Ascending aorta (tissue), 2 donors: Measurements from ENCODE around the gene IL1B. TPM values are rescaled to one million over a fixed set of nuclear protein-coding genes. Genes with fewer than 3 reads are reported as not detected.

ENCODE experiments used
- DNase-seq, 2 donors: peaks; one replicate each; pipeline ENCODE4 v3.0.0-alpha.2; 2019; ENCODE audit warnings: low spot score in 2 of 2
- H3K27ac ChIP-seq, 2 donors: fragments of 200-600 bp; sonication (generic); one replicate each; pipeline ENCODE4 v1.5.1; 2016 to 2017; ENCODE audit warnings: mild to moderate bottlenecking in 1 of 2
- H3K27me3 ChIP-seq: fragments of 200-600 bp; sonication (generic); one replicate; pipeline ENCODE4 v1.5.1; 2017
- H3K36me3 ChIP-seq, 2 donors: fragments of 200-600 bp; sonication (generic); one replicate each; pipeline ENCODE4 v1.5.1; 2016
- H3K4me1 ChIP-seq, 2 donors: fragments of 200-600 bp; sonication (generic); one replicate each; pipeline ENCODE4 v1.5.1; 2016 to 2017; ENCODE audit warnings: mild to moderate bottlenecking in 1 of 2
- H3K4me3 ChIP-seq, 2 donors: fragments of 200-600 bp; sonication (generic); one replicate each; pipeline ENCODE4 v1.5.1; 2016 to 2017; ENCODE audit warnings: mild to moderate bottlenecking in 1 of 2
- H3K9me3 ChIP-seq, 2 donors: fragments of 200-600 bp; sonication (generic); one replicate each; pipeline ENCODE4 v1.5.1; 2016
- intact Hi-C: fragments of 100-400 bp; cut with DNase I; formaldehyde crosslinking; loops from one replicate; pipeline ENCODE4 v1.15.1; 2023
- total RNA-seq: library from RNA; depleted of rRNA; stranded (reverse); fragments of >200 nt; gene quantifications from one replicate; pipeline ENCODE4 v1.1.0, GENCODE V29; 2016
- TF ChIP-seq, protein P1 (sequence below), 3 experiments: fragments of 200-600 bp in 2 of 3; fragments of 450-650 bp in 1 of 3; sonication (generic) in 2 of 3; IDR thresholded peaks; one replicate each; pipeline ENCODE4 v1.5.1; 2016 to 2019; ENCODE audit warnings: antibody characterized with exemption in 3 of 3, mild to moderate bottlenecking in 1 of 3, moderate library complexity in 1 of 3

IL1B gene
- total RNA-seq, 1 donor from 2014 or later = not detected

GRCh38 chr2:112805542-112805941, 31.0 kb downstream of the IL1B start:
- no peak for DNase-seq
- Histone ChIP-seq H3K9me3 (no peaks in the 10 kb centered on the region), H3K4me1 (no peaks in the 10 kb centered on the region), H3K36me3 (no peaks in the 10 kb centered on the region), H3K27ac (no peak overlapping the region), H3K27me3 (no peaks in the 10 kb centered on the region), H3K4me3 (no peak overlapping the region)
- intact Hi-C loops = no loop called here
- TF ChIP-seq, protein P1, sequence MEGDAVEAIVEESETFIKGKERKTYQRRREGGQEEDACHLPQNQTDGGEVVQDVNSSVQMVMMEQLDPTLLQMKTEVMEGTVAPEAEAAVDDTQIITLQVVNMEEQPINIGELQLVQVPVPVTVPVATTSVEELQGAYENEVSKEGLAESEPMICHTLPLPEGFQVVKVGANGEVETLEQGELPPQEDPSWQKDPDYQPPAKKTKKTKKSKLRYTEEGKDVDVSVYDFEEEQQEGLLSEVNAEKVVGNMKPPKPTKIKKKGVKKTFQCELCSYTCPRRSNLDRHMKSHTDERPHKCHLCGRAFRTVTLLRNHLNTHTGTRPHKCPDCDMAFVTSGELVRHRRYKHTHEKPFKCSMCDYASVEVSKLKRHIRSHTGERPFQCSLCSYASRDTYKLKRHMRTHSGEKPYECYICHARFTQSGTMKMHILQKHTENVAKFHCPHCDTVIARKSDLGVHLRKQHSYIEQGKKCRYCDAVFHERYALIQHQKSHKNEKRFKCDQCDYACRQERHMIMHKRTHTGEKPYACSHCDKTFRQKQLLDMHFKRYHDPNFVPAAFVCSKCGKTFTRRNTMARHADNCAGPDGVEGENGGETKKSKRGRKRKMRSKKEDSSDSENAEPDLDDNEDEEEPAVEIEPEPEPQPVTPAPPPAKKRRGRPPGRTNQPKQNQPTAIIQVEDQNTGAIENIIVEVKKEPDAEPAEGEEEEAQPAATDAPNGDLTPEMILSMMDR (IDR thresholded peaks at IDR 0.05) = no peak

DNA sequence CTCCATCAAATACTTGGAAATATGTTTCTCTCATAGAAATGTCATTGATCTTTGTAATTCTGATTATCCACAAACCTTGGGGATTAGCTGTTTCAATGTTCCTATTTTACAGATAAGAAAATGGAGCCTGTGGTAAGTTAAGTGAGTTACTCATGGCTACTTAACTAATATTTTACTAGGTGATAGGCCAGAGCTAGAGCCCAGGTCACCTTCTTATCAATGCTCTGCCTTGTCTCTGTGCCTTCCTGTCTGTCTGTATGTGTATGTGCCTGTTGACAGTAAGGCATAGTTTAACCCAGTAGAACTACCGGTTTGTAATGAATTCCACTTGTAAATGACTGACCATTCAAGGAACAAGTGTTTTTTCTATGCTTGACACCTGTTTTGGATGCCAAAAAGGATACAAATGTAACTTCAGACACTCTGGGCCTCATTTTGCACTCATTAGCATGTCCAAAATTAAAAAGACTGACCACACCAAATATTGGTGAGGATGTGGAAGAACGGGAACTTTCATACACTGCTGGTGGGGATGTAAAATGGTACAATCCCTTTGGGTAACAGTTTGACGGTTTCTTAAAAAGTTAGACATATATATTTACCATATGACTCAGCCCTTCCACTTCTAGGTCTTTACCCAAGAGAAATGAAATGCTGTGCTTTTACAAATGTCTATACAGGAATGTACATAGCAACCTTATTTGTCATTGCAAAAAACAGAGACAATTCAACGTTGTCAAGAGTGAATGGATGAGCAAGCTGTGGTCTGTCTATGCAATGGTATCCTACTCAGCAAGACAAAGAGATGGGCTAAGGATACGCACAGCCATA, 32.7 kb downstream of the IL1B start:
- H3K27ac ChIP-seq = no peak overlapping the region
- H3K4me1 ChIP-seq = no peaks in the 10 kb centered on the region
- H3K27me3 ChIP-seq = no peaks in the 10 kb centered on the region
- intact Hi-C loops = no loop called here
- H3K36me3 ChIP-seq = no peaks in the 10 kb centered on the region
- no peaks in the 10 kb centered on the region for H3K9me3 ChIP-seq
- TF ChIP-seq, protein P1 (IDR thresholded peaks at IDR 0.05) = no peak
- no peak overlapping the region for H3K4me3 ChIP-seq
- DNase-seq = no peak

DNA sequence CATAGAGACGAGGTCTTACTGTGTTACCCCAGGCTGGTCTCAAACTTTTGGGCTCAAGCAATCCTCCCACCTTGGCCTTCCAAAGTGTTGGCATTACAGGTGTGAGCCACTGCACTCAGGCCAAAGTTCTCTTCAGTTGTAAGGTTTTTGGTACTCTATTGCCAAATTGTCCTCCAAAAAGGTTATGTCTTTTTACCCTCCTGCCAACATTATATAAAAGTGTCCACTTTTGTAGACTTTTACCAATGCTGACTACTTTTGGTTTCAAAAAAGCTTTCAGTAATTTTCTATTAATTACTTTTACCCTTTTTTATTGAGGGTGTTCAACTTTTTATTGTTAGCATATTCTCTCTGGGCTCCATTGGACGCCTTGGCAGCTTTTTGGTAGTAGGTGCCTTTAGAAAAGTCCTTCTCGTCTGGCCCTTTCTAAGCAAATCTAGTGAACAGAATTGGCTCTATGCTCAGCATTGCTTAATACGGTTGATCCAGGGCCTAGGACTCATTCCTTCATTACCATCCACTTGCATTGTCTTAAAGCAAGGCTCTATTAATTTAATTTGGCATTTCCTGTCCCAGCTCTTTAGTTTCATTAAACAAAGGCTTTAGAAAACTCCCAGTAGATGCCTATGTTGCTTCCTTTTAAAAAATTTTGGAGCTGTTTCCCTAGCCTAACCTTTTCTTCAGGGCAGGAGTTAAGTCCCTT, 35.5 kb downstream of the IL1B start:
- no peaks in the 10 kb centered on the region for H3K36me3 ChIP-seq
- intact Hi-C loops = no loop called here
- no peaks in the 10 kb centered on the region for H3K27me3 ChIP-seq
- no peak overlapping the region for H3K4me3 ChIP-seq
- TF ChIP-seq, protein P1 (IDR thresholded peaks at IDR 0.05) = no peak
- no peaks in the 10 kb centered on the region for H3K9me3 ChIP-seq
- DNase-seq = no peak
- H3K27ac ChIP-seq = no peak overlapping the region
- H3K4me1 ChIP-seq = no peaks in the 10 kb centered on the region

DNA sequence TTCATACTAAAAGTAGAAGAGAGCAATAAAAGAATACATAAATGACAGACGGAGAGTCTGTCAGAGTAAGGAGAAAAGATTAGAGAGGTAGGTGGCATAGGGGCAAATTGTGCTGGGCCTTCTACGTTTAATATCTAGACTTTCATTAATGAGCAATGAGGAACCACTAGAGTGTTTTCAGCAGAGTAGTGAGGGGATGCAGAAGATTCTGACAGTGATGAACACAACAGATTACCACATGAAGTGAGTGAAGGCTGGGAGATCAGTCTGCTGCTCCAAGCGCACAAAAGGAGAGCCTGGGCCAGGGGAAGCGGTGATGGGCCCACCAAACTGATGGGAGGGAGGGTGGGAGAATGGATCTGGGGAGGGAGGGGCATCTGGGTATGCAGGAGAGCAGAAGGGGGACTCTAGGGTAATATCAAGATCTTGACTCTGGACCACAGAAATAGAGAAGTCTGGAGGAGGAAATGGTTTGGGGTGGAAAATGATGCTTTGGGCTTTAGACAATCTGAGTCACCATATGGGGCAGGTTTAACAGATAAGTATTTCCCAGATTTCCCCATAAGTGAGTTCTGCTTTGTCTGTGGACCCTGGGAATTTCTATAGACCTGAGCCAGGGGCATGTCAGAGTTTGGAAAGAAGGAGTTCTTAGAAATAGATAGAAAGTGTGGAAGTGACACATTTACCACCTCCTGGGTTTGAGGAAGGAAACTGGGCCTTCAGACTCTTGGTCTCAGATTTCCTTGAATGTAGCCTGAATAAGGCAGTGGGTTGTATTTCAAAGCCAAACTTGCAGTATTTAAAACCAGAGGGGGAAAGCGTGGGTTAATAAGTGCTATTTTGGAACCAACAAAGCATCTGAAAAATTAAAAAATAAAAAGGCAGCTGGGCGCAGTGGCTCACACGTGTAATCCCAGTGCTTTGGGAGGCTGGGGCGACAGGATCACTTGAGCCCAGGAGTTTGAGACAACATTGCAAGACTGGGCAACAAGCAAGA, 37.3 kb downstream of the IL1B start:
- H3K9me3 ChIP-seq = no peaks in the 10 kb centered on the region
- no peaks in the 10 kb centered on the region for H3K4me1 ChIP-seq
- H3K27ac ChIP-seq = no peak overlapping the region
- intact Hi-C loops = no loop called here
- TF ChIP-seq, protein P1 (IDR thresholded peaks at IDR 0.05) = no peak
- H3K27me3 ChIP-seq = no peaks in the 10 kb centered on the region
- H3K36me3 ChIP-seq = no peaks in the 10 kb centered on the region
- no peak overlapping the region for H3K4me3 ChIP-seq
- DNase-seq = no peak

DNA sequence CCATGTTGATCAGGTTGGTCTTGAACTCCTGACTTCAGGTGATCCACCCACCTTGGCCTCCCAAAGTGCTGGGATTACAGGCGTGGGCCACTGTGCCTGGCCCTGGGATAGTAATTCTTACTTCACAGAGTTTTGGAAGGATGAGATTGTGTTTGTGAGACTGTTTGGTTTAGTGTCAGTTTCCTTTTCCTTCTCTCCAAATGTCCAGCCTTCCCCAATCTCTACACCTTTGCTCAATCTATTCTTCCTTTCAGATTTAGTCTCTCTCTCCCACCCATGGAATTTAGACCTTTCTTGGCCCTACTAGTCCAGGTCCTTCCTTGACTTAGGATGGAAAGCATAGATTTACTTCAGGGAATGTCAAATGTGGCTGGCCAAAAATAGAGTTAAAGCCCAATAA, 40.1 kb downstream of the IL1B start:
- no peak for DNase-seq
- Histone ChIP-seq H3K27me3 (no peaks in the 10 kb centered on the region), H3K4me1 (no peaks in the 10 kb centered on the region), H3K9me3 (no peaks in the 10 kb centered on the region), H3K27ac (no peak overlapping the region), H3K36me3 (no peaks in the 10 kb centered on the region), H3K4me3 (no peak overlapping the region)
- intact Hi-C loops = no loop called here
- TF ChIP-seq, protein P1 (IDR thresholded peaks at IDR 0.05) = no peak
